GM23338 (cell line): ENCODE measurements around the gene TMEM138. TPM values are rescaled to one million over a fixed set of nuclear protein-coding genes. Genes with fewer than 3 reads are reported as not detected.

Experiments
- ATAC-seq: fragments of 200-7000 bp; cut with Tn5 transposase; 3 replicates; pipeline ENCODE4 v1.9.1; 2020
- DNase-seq: peaks from one replicate; pipeline ENCODE4 v3.0.0-alpha.2; 2015; ENCODE audit warnings: low spot score
- H2AFZ ChIP-seq: fragments of 200-600 bp; sonication (generic); 2 replicates; pipeline ENCODE4 v1.8.0; 2016; ENCODE audit warnings: antibody characterized with exemption, mild to moderate bottlenecking, moderate library complexity
- H3F3A ChIP-seq: fragments of 200-600 bp; sonication (generic); replicated peaks from 2 replicates; pipeline ENCODE4 v1.8.0; 2017; ENCODE audit warnings: antibody characterized with exemption, mixed run types, low read depth
- H3K27ac ChIP-seq: fragments of 200-600 bp; sonication (generic); 2 replicates; pipeline ENCODE4 v1.6.1; 2016; ENCODE audit warnings: low read depth
- H3K27me3 ChIP-seq: fragments of 200-600 bp; sonication (generic); 2 replicates; pipeline ENCODE4 v1.8.0; 2016; ENCODE audit warnings: mild to moderate bottlenecking, mixed run types, moderate library complexity; ENCODE audit not compliant: insufficient read depth
- H3K36me3 ChIP-seq: fragments of 200-600 bp; sonication (generic); 2 replicates; pipeline ENCODE4 v1.8.0; 2016; ENCODE audit warnings: mild to moderate bottlenecking; ENCODE audit not compliant: insufficient read depth
- H3K4me1 ChIP-seq: fragments of 200-600 bp; sonication (generic); 2 replicates; pipeline ENCODE4 v1.8.0; 2016; ENCODE audit warnings: mild to moderate bottlenecking, moderate library complexity; ENCODE audit not compliant: insufficient read depth
- H3K4me2 ChIP-seq: fragments of 200-600 bp; sonication (generic); 2 replicates; pipeline ENCODE4 v1.7.1; 2017; ENCODE audit warnings: mixed run types
- H3K4me3 ChIP-seq: fragments of 200-600 bp; sonication (generic); 2 replicates; pipeline ENCODE4 v1.6.1; 2016; ENCODE audit warnings: mixed run types
- H3K79me2 ChIP-seq: fragments of 200-600 bp; sonication (generic); replicated peaks from 2 replicates; pipeline ENCODE4 v1.8.0; 2017; ENCODE audit warnings: mild to moderate bottlenecking; ENCODE audit not compliant: insufficient read depth
- H3K9me2 ChIP-seq: fragments of 200-600 bp; sonication (generic); 2 replicates; pipeline ENCODE4 v1.8.0; 2017; ENCODE audit not compliant: insufficient read depth
- H4K20me1 ChIP-seq: fragments of 200-600 bp; sonication (generic); replicated peaks from 2 replicates; pipeline ENCODE4 v1.8.0; 2017; ENCODE audit warnings: mild to moderate bottlenecking; ENCODE audit not compliant: insufficient read depth
- H3K27ac Mint-ChIP-seq: 2 replicates; pipeline ENCODE4 v1.8.0; 2020; ENCODE audit warnings: inconsistent platforms, mild to moderate bottlenecking, moderate library complexity, mixed read lengths
- H3K27me3 Mint-ChIP-seq: 3 replicates; pipeline ENCODE4 v1.8.0; 2022; ENCODE audit warnings: low read depth, mild to moderate bottlenecking, moderate library complexity, mixed read lengths, inconsistent platforms; ENCODE audit not compliant: insufficient read depth, poor library complexity
- H3K36me3 Mint-ChIP-seq: 3 replicates; pipeline ENCODE4 v1.8.0; 2021; ENCODE audit warnings: low read depth, mild to moderate bottlenecking, inconsistent platforms, moderate library complexity, mixed read lengths
- H3K4me1 Mint-ChIP-seq: 3 replicates; pipeline ENCODE4 v1.8.0; 2020; ENCODE audit warnings: mild to moderate bottlenecking, inconsistent platforms, mixed read lengths
- H3K4me3 Mint-ChIP-seq: 3 replicates; pipeline ENCODE4 v1.8.0; 2021; ENCODE audit warnings: moderate library complexity, mild to moderate bottlenecking, inconsistent platforms, mixed read lengths
- H3K9me3 Mint-ChIP-seq: 3 replicates; pipeline ENCODE4 v1.8.0; 2020; ENCODE audit warnings: moderate library complexity, mild to moderate bottlenecking, inconsistent platforms, mixed read lengths
- CREB1 ChIP-seq: fragments of 250-450 bp; sonication (Bioruptor Pico); IDR thresholded peaks from 2 replicates; pipeline ENCODE4 v1.5.0; 2020; ENCODE audit warnings: low read depth, mild to moderate bottlenecking, moderate library complexity
- EZH2 ChIP-seq: fragments of 200-600 bp; sonication (generic); IDR thresholded peaks from one replicate; pipeline ENCODE4 v1.8.0; 2017; ENCODE audit warnings: antibody characterized with exemption, mild to moderate bottlenecking, low read depth; ENCODE audit not compliant: unreplicated experiment
- EZH2phosphoT487 ChIP-seq: fragments of 200-600 bp; sonication (generic); IDR thresholded peaks from one replicate; pipeline ENCODE4 v1.8.1; 2018; ENCODE audit warnings: antibody characterized with exemption; ENCODE audit not compliant: unreplicated experiment
- JUNB ChIP-seq: IDR thresholded peaks from one replicate; pipeline ENCODE4 v1.6.1; 2016; ENCODE audit warnings: antibody characterized with exemption; ENCODE audit not compliant: unreplicated experiment
- NANOG ChIP-seq: IDR thresholded peaks from 2 replicates; pipeline ENCODE4 v1.6.1; 2016; ENCODE audit warnings: antibody characterized with exemption, borderline replicate concordance
- POLR2AphosphoS5 ChIP-seq: IDR thresholded peaks from 2 replicates; pipeline ENCODE4 v1.6.1; 2016; ENCODE audit warnings: antibody characterized with exemption, low read depth
- REST ChIP-seq: IDR thresholded peaks from one replicate; pipeline ENCODE4 v1.6.1; 2018; ENCODE audit warnings: antibody characterized with exemption; ENCODE audit not compliant: unreplicated experiment
- STAT1 ChIP-seq: IDR thresholded peaks from one replicate; pipeline ENCODE4 v1.6.1; 2016; ENCODE audit warnings: antibody characterized with exemption; ENCODE audit not compliant: unreplicated experiment
- ZNF114 ChIP-seq: fragments of 250-450 bp; sonication (Bioruptor Pico); IDR thresholded peaks from 2 replicates; pipeline ENCODE4 v1.5.0; 2020; ENCODE audit warnings: mild to moderate bottlenecking, moderate library complexity
- ZNF331 ChIP-seq: fragments of 250-450 bp; sonication (Bioruptor Pico); IDR thresholded peaks from 2 replicates; pipeline ENCODE4 v1.5.0; 2020; ENCODE audit warnings: low read depth, mild to moderate bottlenecking, moderate library complexity
- ZNF462 ChIP-seq: fragments of 250-450 bp; sonication (Bioruptor Pico); IDR thresholded peaks from 2 replicates; pipeline ENCODE4 v1.5.0; 2020; ENCODE audit warnings: mild to moderate bottlenecking, moderate library complexity
- polyA plus RNA-seq: library from polyadenylated mRNA; unstranded; fragments of >200 nt; fragmentation: Nextera tagmentation; extraction: Ambion mirVana; gene quantifications from 2 replicates; pipeline ENCODE4 v1.2.1, GENCODE V29; 2016
- total RNA-seq: library from RNA; depleted of rRNA; stranded (reverse); fragments of >200 nt; shearing (Covaris generic); gene quantifications from 2 replicates; pipeline ENCODE4 v1.2.3, GENCODE V29; 2014

Gene TMEM138
- total and polyA plus RNA-seq, 2 experiments from 2014 or later = 30.2 to 32.1 TPM

- Histone ChIP-seq H3K4me2 (no peak overlapping the region), H4K20me1 (no peaks in the 10 kb centered on the region), H3F3A (no peaks in the 10 kb centered on the region), H3K4me1 (no peaks in the 10 kb centered on the region), H3K9me2 (no peaks in the 10 kb centered on the region), H3K79me2 (no peaks in the 10 kb centered on the region), H3K27ac (no peak overlapping the region), H3K4me3 (no peak overlapping the region), H2AFZ (no peak overlapping the region), H3K36me3 (no peaks in the 10 kb centered on the region), H3K27me3 (no peaks in the 10 kb centered on the region)
- DNase-seq = no peak
- Mint-ChIP-seq H3K9me3 (no peaks in the 10 kb centered on the region), H3K4me1 (peaks cover 2% of the 10 kb centered on the region; the same call in 2 of the 3 replicates), H3K36me3 (peaks cover 9% of the 10 kb centered on the region; the same call in 1 of the 3 replicates), H3K27ac (no peak overlapping the region; the same call in 1 of the 2 replicates), H3K4me3 (no peak overlapping the region; the same call in 2 of the 3 replicates), H3K27me3 (peaks cover 12% of the 10 kb centered on the region)
- ATAC-seq = no peak
- TF ChIP-seq JUNB = no peak
- no peak for TF ChIP-seq EZH2phosphoT487
- no peak for TF ChIP-seq STAT1
- no peak for TF ChIP-seq NANOG
- TF ChIP-seq REST = no peak
- TF ChIP-seq CREB1 (CRISPR knock-in tag) = no peak
- no peak for TF ChIP-seq ZNF331
These were observed 16.0 kb upstream of the TMEM138 start for GRCh38 chr11:61345954-61346843.

- ATAC-seq (peak; percentile 56), DNase-seq (peak; percentile 17)
- H3K9me3 Mint-ChIP-seq = no peaks in the 10 kb centered on the region
- no peaks in the 10 kb centered on the region for H3K4me1 ChIP-seq
- no peak overlapping the region for H3K4me2 ChIP-seq
- H3K36me3 Mint-ChIP-seq = peaks cover 16% of the 10 kb centered on the region
- no peaks in the 10 kb centered on the region for H3K36me3 ChIP-seq
- peaks cover 2% of the 10 kb centered on the region; the same call in 2 of the 3 replicates for H3K4me1 Mint-ChIP-seq
- no peak overlapping the region for H2AFZ ChIP-seq
- no peak overlapping the region for H3K27ac Mint-ChIP-seq
- H3F3A ChIP-seq = no peaks in the 10 kb centered on the region
- no peaks in the 10 kb centered on the region for H3K9me2 ChIP-seq
- no peak overlapping the region for H3K27ac ChIP-seq
- H3K79me2 ChIP-seq = no peaks in the 10 kb centered on the region
- no peaks in the 10 kb centered on the region for H3K27me3 ChIP-seq
- H3K27me3 Mint-ChIP-seq = peaks cover 12% of the 10 kb centered on the region
- no peak overlapping the region for H3K4me3 ChIP-seq
- H3K4me3 Mint-ChIP-seq = no peak overlapping the region
- H4K20me1 ChIP-seq = no peaks in the 10 kb centered on the region
- TF ChIP-seq ZNF331 (no peak), EZH2 (no peak), ZNF462 (CRISPR knock-in tag) (no peak), CREB1 (CRISPR knock-in tag) (no peak), POLR2AphosphoS5 (no peak), ZNF114 (CRISPR knock-in tag) (no peak)
These were observed 14.2 kb upstream of the TMEM138 start for GRCh38 chr11:61347916-61348461.
